Caco-2 (cell line): Measurements from ENCODE around the gene BABAM2. TPM values are rescaled to one million over a fixed set of nuclear protein-coding genes. Genes with fewer than 3 reads are reported as not detected.

Experiments used
- BruUV-seq: library from RNA; stranded (reverse); fragments of 400-500 nt; replicated peaks from 2 replicates; lab custom pipeline; 2021; lab: Mats Ljungman, UMichigan
- CTCF ChIA-PET: fragments of 300-600 bp; sonication (Branson Sonifier 250); formaldehyde crosslinking; loops from one replicate; lab custom pipeline; 2022; ENCODE audit warnings: antibody characterized with exemption; lab: Charles Lee
- POLR2A ChIA-PET: fragments of 300-600 bp; sonication (Branson Sonifier 250); formaldehyde crosslinking; loops from one replicate; lab custom pipeline; 2022; ENCODE audit warnings: antibody characterized with exemption; lab: Charles Lee
- DNase-seq, 2 experiments: peaks; one replicate each; pipeline versions ENCODE4 v3.0.0 to v3.0.0-alpha.2; 2020 to 2022
- H3K27me3 ChIP-seq: replicated peaks from 2 replicates; pipeline ENCODE4 v1.6.0; 2011; ENCODE audit warnings: low read length; ENCODE audit not compliant: control insufficient read depth, insufficient read depth
- H3K36me3 ChIP-seq: 2 replicates; pipeline ENCODE4 v1.5.1; 2011; ENCODE audit warnings: low read length; ENCODE audit not compliant: control insufficient read depth, insufficient read depth
- H3K4me1 ChIP-seq: fragments of 250-450 bp; sonication (Bioruptor Pico); 2 replicates; pipeline ENCODE4 v1.5.1; 2020; ENCODE audit warnings: mild to moderate bottlenecking
- H3K4me3 ChIP-seq: 2 replicates; pipeline ENCODE4 v1.5.1; 2011; ENCODE audit warnings: low read depth, mild to moderate bottlenecking, control low read depth, low read length
- H3K9me3 ChIP-seq: fragments of 250-450 bp; sonication (Bioruptor Pico); 2 replicates; pipeline ENCODE4 v1.5.1; 2020; ENCODE audit warnings: mild to moderate bottlenecking, moderate library complexity
- H3K27ac Mint-ChIP-seq: one replicate; pipeline ENCODE4 v1.8.0; 2022; ENCODE audit warnings: mixed read lengths; ENCODE audit not compliant: unreplicated experiment
- H3K27me3 Mint-ChIP-seq: one replicate; pipeline ENCODE4 v1.8.0; 2022; ENCODE audit warnings: mixed read lengths; ENCODE audit not compliant: insufficient read depth, unreplicated experiment
- H3K36me3 Mint-ChIP-seq: one replicate; pipeline ENCODE4 v1.8.0; 2022; ENCODE audit warnings: mild to moderate bottlenecking, mixed read lengths; ENCODE audit not compliant: insufficient read depth, unreplicated experiment
- H3K4me1 Mint-ChIP-seq: one replicate; pipeline ENCODE4 v1.8.0; 2022; ENCODE audit warnings: low read depth, mixed read lengths; ENCODE audit not compliant: unreplicated experiment
- H3K4me3 Mint-ChIP-seq: one replicate; pipeline ENCODE4 v1.8.0; 2022; ENCODE audit warnings: mild to moderate bottlenecking, moderate library complexity, mixed read lengths; ENCODE audit not compliant: unreplicated experiment
- H3K9me3 Mint-ChIP-seq: one replicate; pipeline ENCODE4 v1.8.0; 2022; ENCODE audit warnings: mixed read lengths; ENCODE audit not compliant: unreplicated experiment
- CTCF ChIP-seq, 2 experiments: fragments of 200-600 bp in 1 of 2; IDR thresholded peaks; 1 replicate in 1 of 2; 2 replicates in 1 of 2; pipeline versions ENCODE4 v1.5.1 to v1.8.0; 2011 to 2022; ENCODE audit warnings: antibody characterized with exemption in 1 of 2, control low read depth in 1 of 2, inconsistent platforms in 1 of 2, low read depth in 1 of 2, low read length in 1 of 2, mild to moderate bottlenecking in 1 of 2, moderate library complexity in 1 of 2; ENCODE audit not compliant: insufficient read depth in 1 of 2, severe bottlenecking in 1 of 2, unreplicated experiment in 1 of 2
- intact Hi-C: fragments of 100-400 bp; cut with micrococcal nuclease; formaldehyde crosslinking; loops from one replicate; pipeline ENCODE4 v1.10.0; 2022; ENCODE audit not compliant: unreplicated experiment
- total RNA-seq: library from RNA; stranded (reverse); gene quantifications from 2 replicates; pipeline ENCODE4 v1.2.3, GENCODE V29; 2022

The BABAM2 gene
- total RNA-seq, 1 experiment from 2014 or later = 57.3 TPM

DNA sequence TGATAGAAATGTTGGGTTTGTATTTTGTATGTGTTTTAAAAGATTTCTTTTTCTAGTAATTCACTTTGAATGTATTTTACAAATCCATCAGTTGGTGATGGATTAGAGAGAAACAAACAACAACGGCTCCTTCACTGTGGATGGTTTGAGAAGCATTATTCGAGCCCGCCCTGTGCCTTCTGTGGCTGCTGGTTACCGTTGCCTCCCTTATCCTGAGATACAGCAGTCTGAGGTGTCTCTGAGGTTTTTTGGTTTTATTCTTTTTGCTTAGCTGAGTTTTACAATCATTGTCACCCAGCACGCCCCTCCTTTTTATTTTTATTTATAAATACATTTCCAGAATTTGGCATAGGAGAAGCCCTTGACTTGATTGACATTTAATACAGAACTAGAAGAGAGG is 168.3 kb downstream of the BABAM2 start:
- no peak for TF ChIP-seq CTCF (IDR thresholded peaks at IDR 0.05; ENCODE audit: insufficient read depth in 1 of 2, low read depth in 1 of 2, low read length in 1 of 2, severe bottlenecking in 1 of 2, unreplicated experiment in 1 of 2)
- H3K27me3 Mint-ChIP-seq = no peaks in the 10 kb centered on the region
- no peaks in the 10 kb centered on the region for H3K9me3 ChIP-seq
- H3K4me1 ChIP-seq = no peaks in the 10 kb centered on the region
- no peaks in the 10 kb centered on the region for H3K4me1 Mint-ChIP-seq
- no peaks in the 10 kb centered on the region for H3K36me3 Mint-ChIP-seq
- H3K27ac Mint-ChIP-seq = no peak overlapping the region
- H3K4me3 Mint-ChIP-seq = no peak overlapping the region
- intact Hi-C loops = no loop called here
- no peaks in the 10 kb centered on the region for H3K9me3 Mint-ChIP-seq
- H3K4me3 ChIP-seq = no peak overlapping the region
- ChIA-PET CTCF (no interaction called here), POLR2A (no interaction called here)
- H3K27me3 ChIP-seq = no peaks in the 10 kb centered on the region; the same call in 1 of the 2 replicates
- no peak for DNase-seq
- no TSS peak for BruUV-seq
- H3K36me3 ChIP-seq = no peaks in the 10 kb centered on the region

- BruUV-seq = no TSS peak
- H3K36me3 ChIP-seq = no peaks in the 10 kb centered on the region
- Mint-ChIP-seq H3K9me3 (no peaks in the 10 kb centered on the region), H3K27ac (no peak overlapping the region), H3K27me3 (no peaks in the 10 kb centered on the region), H3K4me3 (no peak overlapping the region), H3K4me1 (peaks cover 7% of the 10 kb centered on the region), H3K36me3 (no peaks in the 10 kb centered on the region)
- ChIA-PET CTCF (no interaction called here), POLR2A (no interaction called here)
- TF ChIP-seq CTCF (IDR thresholded peaks at IDR 0.05; ENCODE audit: insufficient read depth in 1 of 2, low read depth in 1 of 2, low read length in 1 of 2, severe bottlenecking in 1 of 2, unreplicated experiment in 1 of 2) = no peak
- DNase-seq = no peak
- no peaks in the 10 kb centered on the region for H3K9me3 ChIP-seq
- H3K4me1 ChIP-seq = peaks cover 8% of the 10 kb centered on the region
- intact Hi-C loops = loop anchor here (10.0 kb wide), 1 partner anchor 358 kb away; no protein-coding TSS in a partner anchor
- no peaks in the 10 kb centered on the region for H3K27me3 ChIP-seq
- no peak overlapping the region for H3K4me3 ChIP-seq
Observed at GRCh38 chr2:28062867-28063266, 172.3 kb downstream of the BABAM2 start.

DNA sequence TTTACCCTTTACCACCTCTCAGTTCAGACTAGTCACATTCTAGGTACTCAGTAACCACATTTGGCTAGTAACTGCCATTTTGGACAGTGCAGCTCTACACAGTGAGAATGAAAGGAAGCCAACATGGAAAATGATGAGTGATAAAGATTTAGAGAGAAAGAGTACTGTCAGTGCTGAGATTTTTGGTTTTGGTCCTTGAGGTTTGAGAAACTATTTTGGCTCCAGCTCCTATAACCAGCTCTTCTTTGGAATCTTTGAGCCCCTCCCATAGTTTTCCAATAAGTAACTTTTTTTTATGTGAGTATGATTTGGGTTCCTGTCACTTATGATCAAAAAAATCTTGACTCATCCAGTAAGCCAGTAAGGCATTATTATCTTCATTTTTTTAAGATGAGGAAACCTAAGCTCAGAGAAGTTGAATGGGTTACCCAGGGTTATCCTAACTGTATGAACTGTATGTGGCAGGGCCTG is 173.0 kb downstream of the BABAM2 start:
- Mint-ChIP-seq H3K9me3 (no peaks in the 10 kb centered on the region), H3K27ac (no peak overlapping the region), H3K4me3 (no peak overlapping the region), H3K4me1 (peaks cover 7% of the 10 kb centered on the region), H3K27me3 (no peaks in the 10 kb centered on the region), H3K36me3 (no peaks in the 10 kb centered on the region)
- BruUV-seq = no TSS peak
- CTCF ChIA-PET = no interaction called here
- Histone ChIP-seq H3K36me3 (no peaks in the 10 kb centered on the region), H3K4me1 (peaks cover 14% of the 10 kb centered on the region), H3K27me3 (no peaks in the 10 kb centered on the region), H3K9me3 (no peaks in the 10 kb centered on the region), H3K4me3 (no peak overlapping the region)
- DNase-seq = no peak
- POLR2A ChIA-PET = no interaction called here
- no peak for TF ChIP-seq CTCF (IDR thresholded peaks at IDR 0.05; ENCODE audit: insufficient read depth in 1 of 2, low read depth in 1 of 2, low read length in 1 of 2, severe bottlenecking in 1 of 2, unreplicated experiment in 1 of 2)
- intact Hi-C loops = loop anchor here (10.0 kb wide), 1 partner anchor 359 kb away; no protein-coding TSS in a partner anchor
